Osteoblast (primary cell): ENCODE data around the gene NAV2. TPM values are rescaled to one million over a fixed set of nuclear protein-coding genes. Genes with fewer than 3 reads are reported as not detected.

Experiments used
- DNase-seq: peaks from one replicate; pipeline ENCODE4 v3.0.0; 2011; ENCODE audit warnings: low spot score, mixed read lengths; ENCODE audit not compliant: insufficient read length; ENCODE audit errors: missing footprints
- H2AFZ ChIP-seq: 2 replicates; pipeline ENCODE4 v1.6.0; 2011; ENCODE audit warnings: mild to moderate bottlenecking, low read length
- H3K27ac ChIP-seq: 2 replicates; pipeline ENCODE4 v1.5.1; 2011; ENCODE audit warnings: mild to moderate bottlenecking, low read depth, low read length, moderate library complexity
- H3K27me3 ChIP-seq: 2 replicates; pipeline ENCODE4 v1.6.0; 2012; ENCODE audit warnings: mild to moderate bottlenecking, control low read depth, inconsistent platforms, low read length, moderate library complexity; ENCODE audit not compliant: insufficient read depth
- H3K36me3 ChIP-seq: 2 replicates; pipeline ENCODE4 v1.5.1; 2011; ENCODE audit warnings: mild to moderate bottlenecking, low read length, control low read depth, moderate library complexity; ENCODE audit not compliant: insufficient read depth
- H3K4me1 ChIP-seq: 2 replicates; pipeline ENCODE4 v1.5.1; 2011; ENCODE audit warnings: mild to moderate bottlenecking, low read length, control low read depth, moderate library complexity; ENCODE audit not compliant: insufficient read depth
- H3K4me2 ChIP-seq: 2 replicates; pipeline ENCODE4 v1.6.0; 2011; ENCODE audit warnings: mild to moderate bottlenecking, low read length; ENCODE audit not compliant: insufficient read depth
- H3K4me3 ChIP-seq: fragments of 200-600 bp; sonication (generic); 3 replicates; pipeline ENCODE4 v1.5.1; 2012; ENCODE audit warnings: mild to moderate bottlenecking, low read length, inconsistent platforms; ENCODE audit not compliant: insufficient read depth
- H3K79me2 ChIP-seq: 2 replicates; pipeline ENCODE4 v1.6.0; 2012; ENCODE audit warnings: mild to moderate bottlenecking, low read length, control low read depth, inconsistent platforms; ENCODE audit not compliant: insufficient read depth
- H3K9me3 ChIP-seq: 2 replicates; pipeline ENCODE4 v1.5.1; 2011; ENCODE audit warnings: low read depth, low read length, control low read depth
- H4K20me1 ChIP-seq: 2 replicates; pipeline ENCODE4 v1.6.0; 2012; ENCODE audit warnings: mild to moderate bottlenecking, low read length, control low read depth; ENCODE audit not compliant: insufficient read depth
- total RNA-seq: library from RNA; depleted of rRNA; stranded (reverse); fragments of >200 nt; gene quantifications from 2 replicates; pipeline ENCODE4 v1.2.3, GENCODE V29; 2012
- TF ChIP-seq, protein P1 (sequence below): IDR thresholded peaks from 2 replicates; pipeline ENCODE4 v1.5.1; 2011; ENCODE audit warnings: mild to moderate bottlenecking, low read depth, low read length, moderate library complexity; ENCODE audit errors: extremely low read depth

NAV2 gene
- total RNA-seq, 1 donor, result 8.7 TPM

DNA sequence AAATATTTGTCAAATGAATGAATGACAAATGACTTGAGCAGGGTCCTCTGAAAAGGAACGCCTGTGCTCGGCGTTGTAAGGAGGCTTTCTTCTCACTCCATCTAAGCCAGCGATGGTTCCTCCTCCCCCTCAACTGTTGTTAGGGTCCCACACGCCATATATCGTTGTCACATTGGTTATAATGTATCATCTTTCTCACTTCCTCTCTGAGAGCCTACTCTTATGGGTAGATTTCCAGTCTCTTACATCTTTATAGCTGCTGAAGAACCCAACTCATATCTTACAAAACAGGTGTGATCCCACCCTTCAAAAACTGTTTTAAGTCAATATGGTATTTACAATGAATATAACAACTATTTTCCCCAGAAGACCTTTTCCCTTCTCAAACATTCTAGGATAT, 81.5 kb downstream of the NAV2 start:
- no peak overlapping the region for H2AFZ ChIP-seq
- peaks cover 95% of the 10 kb centered on the region for H3K79me2 ChIP-seq
- no peak overlapping the region for H3K4me3 ChIP-seq
- H3K4me1 ChIP-seq, result peaks cover 14% of the 10 kb centered on the region
- no peaks in the 10 kb centered on the region for H3K27me3 ChIP-seq
- TF ChIP-seq, protein P1, sequence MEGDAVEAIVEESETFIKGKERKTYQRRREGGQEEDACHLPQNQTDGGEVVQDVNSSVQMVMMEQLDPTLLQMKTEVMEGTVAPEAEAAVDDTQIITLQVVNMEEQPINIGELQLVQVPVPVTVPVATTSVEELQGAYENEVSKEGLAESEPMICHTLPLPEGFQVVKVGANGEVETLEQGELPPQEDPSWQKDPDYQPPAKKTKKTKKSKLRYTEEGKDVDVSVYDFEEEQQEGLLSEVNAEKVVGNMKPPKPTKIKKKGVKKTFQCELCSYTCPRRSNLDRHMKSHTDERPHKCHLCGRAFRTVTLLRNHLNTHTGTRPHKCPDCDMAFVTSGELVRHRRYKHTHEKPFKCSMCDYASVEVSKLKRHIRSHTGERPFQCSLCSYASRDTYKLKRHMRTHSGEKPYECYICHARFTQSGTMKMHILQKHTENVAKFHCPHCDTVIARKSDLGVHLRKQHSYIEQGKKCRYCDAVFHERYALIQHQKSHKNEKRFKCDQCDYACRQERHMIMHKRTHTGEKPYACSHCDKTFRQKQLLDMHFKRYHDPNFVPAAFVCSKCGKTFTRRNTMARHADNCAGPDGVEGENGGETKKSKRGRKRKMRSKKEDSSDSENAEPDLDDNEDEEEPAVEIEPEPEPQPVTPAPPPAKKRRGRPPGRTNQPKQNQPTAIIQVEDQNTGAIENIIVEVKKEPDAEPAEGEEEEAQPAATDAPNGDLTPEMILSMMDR, result no peak
- no peaks in the 10 kb centered on the region for H3K9me3 ChIP-seq
- no peaks in the 10 kb centered on the region for H3K36me3 ChIP-seq
- no peak overlapping the region for H3K27ac ChIP-seq
- no peak overlapping the region for H3K4me2 ChIP-seq
- DNase-seq, result no peak
- H4K20me1 ChIP-seq, result peaks cover 39% of the 10 kb centered on the region

DNA sequence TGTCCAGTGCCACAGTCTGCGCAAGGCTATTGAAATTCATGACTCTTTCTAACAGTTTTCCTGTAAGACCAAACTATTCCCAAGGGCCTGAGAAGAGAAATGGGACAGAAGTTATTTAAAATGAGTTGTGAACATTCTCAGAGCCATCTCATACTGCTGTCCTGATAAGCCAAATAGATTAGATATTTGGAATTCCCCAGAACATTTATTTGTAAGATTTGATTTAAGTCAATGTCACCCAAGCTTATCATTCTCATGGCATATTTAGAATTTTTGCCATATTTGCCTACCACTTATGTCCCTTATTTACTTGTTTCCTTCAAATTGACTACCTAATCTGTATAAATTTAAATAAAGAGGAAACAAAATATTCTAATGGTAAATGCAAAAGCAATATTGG, 82.4 kb downstream of the NAV2 start:
- Histone ChIP-seq H3K9me3 (no peaks in the 10 kb centered on the region), H4K20me1 (peaks cover 31% of the 10 kb centered on the region), H3K36me3 (no peaks in the 10 kb centered on the region), H3K4me3 (no peak overlapping the region), H3K27ac (no peak overlapping the region), H2AFZ (no peak overlapping the region), H3K4me1 (peaks cover 4% of the 10 kb centered on the region), H3K4me2 (no peak overlapping the region), H3K27me3 (no peaks in the 10 kb centered on the region), H3K79me2 (peaks cover 95% of the 10 kb centered on the region)
- TF ChIP-seq, protein P1, result no peak
- no peak for DNase-seq

DNA sequence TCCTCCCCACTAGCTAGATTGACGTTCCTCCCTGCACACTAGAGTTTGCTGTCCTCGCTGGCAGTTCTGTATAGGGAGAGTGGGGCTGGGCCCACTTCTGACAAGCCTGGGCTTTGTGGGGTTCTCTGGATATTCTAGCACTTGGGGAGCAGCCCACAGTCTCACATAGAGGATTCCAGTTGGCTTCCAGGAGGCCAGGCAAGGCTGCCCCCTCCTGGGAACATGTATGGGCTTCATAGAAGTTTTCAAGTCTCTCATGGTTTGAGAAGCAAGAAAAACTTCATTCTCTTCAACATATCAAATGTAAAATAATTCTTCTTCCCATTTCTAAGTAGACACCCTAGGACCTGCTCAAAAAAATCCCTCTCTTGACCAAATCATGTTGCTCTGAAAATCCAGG, 87.5 kb downstream of the NAV2 start:
- peak; percentile 52 for DNase-seq
- H3K27me3 ChIP-seq, result no peaks in the 10 kb centered on the region
- TF ChIP-seq, protein P1, result peak; percentile 48
- peaks cover 98% of the 10 kb centered on the region for H3K79me2 ChIP-seq
- no peaks in the 10 kb centered on the region for H3K36me3 ChIP-seq
- H3K27ac ChIP-seq, result no peak overlapping the region
- H2AFZ ChIP-seq, result no peak overlapping the region
- peaks cover 10% of the 10 kb centered on the region for H3K4me1 ChIP-seq
- H4K20me1 ChIP-seq, result peaks cover 28% of the 10 kb centered on the region
- no peak overlapping the region for H3K4me2 ChIP-seq
- no peak overlapping the region for H3K4me3 ChIP-seq
- H3K9me3 ChIP-seq, result no peaks in the 10 kb centered on the region

DNA sequence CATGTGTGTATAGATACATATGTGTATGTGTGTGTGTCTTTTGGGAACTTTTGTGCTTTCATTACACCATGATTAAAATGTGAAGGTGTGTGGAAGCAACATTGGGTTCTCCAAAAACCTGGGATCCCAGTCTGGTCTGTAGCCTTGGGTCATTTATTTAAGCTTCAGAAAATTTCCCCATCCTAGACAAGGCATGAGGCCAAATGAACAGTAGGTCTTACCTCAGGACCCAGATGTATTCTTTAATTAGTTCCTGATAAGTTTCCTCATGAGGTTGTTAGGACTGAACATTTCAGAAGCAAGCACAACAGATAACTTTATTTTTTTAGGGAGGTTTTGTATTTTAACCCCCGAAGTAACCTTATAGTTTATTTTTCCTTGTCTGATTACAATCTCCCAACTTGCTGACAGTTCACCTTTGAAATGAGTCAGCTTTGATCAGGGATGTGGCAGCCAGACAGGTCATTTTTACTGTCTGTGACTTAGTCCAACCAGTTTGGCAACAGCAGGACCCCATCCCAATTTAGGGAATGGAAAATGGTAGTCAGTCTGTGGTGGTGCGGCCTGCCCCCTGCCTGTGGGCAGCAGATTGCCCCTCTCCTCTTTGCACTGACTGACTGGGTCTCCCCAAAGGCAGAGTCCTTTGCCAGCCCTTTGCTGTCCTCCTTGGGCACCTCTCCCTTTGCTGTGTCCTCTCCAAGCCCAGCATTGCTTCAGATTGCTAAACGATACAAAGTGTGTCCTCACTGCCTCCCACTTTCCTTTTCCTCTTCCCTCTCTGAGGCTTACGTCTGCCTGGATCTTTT, 88.3 kb downstream of the NAV2 start:
- no peak overlapping the region for H3K4me2 ChIP-seq
- peaks cover 24% of the 10 kb centered on the region for H4K20me1 ChIP-seq
- H3K79me2 ChIP-seq, result peaks cover 100% of the 10 kb centered on the region
- no peaks in the 10 kb centered on the region for H3K9me3 ChIP-seq
- no peaks in the 10 kb centered on the region for H3K27me3 ChIP-seq
- no peak overlapping the region for H3K27ac ChIP-seq
- no peak overlapping the region for H3K4me3 ChIP-seq
- H2AFZ ChIP-seq, result no peak overlapping the region
- no peaks in the 10 kb centered on the region for H3K36me3 ChIP-seq
- H3K4me1 ChIP-seq, result peaks cover 10% of the 10 kb centered on the region
- DNase-seq, result no peak
- TF ChIP-seq, protein P1, result no peak
